Measurements from ENCODE around the gene ELAVL1.

Gene ELAVL1

DNA sequence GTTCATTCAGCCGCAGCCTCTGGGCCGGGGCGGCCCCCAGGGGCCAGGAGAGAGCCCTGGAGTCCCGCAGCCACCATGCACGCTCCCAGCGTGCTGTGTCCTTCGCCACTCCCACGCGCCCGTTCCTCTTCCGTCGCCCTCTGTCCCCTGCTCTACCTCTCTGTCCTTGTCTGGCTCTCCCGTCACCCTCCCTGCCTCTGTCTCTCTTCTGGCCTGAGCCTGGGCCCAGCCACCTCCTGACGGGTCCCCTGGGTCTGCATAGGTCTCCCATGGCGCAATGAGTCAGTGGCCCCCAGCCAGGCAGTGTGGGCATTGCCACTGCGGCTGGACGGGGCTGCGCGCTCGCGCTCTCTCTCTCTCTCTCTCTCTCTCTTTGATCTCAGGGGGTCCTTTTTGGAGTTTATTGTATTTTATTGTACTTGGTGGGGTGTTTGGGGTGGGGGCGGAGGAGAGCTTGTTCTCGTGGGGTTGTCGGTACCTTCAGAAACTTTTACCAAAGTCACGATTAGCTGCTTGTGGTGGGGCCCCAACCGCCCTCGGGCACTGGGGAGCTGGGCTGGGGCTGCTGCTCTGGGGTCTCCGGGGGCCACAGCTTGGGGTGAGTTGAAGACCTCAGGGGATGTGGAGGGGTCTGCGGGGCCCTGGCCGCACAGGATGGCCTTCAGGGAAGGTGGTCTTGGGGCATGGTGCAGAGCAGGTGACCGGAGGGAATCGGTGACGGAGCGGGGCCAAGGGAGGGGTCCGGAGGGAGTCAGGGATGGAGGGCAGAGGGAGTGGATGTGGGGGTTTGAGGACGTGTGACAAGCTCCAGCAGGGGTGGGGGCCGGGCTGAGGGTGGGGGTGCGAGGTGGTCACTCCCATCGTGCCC, 92.5 kb downstream of the ELAVL1 start:
- no peak for DNase-seq (ENCODE audit: low read depth, low spot score)

DNA sequence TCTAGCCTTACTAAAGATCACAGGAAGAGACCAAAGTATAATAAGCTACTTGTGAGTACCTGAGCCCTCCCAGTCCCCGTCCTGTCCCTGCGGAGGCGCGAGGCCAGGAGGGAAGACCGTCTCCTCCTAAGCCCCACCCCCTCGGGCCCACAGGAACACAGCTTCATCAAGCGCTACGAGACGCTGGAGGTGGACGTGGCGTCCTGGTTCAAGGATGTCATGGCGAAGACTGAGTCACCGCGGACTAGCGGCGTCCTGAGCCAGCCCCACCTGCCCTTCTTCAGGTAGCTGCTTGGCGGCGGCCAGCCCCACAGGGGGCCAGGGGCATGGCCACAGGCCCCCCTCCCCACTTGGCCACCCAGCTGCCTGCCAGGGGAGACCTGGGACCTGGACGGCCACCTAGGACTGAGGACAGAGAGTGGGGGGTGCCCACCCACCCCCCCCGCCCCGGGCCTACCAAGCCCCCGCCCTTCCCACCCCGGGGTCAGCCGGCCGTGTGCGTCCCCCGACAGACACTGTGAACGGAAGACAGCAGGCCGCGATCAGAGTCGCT, 93.2 kb downstream of the ELAVL1 start:
- no peak for DNase-seq (ENCODE audit: low read depth, low spot score)

DNA sequence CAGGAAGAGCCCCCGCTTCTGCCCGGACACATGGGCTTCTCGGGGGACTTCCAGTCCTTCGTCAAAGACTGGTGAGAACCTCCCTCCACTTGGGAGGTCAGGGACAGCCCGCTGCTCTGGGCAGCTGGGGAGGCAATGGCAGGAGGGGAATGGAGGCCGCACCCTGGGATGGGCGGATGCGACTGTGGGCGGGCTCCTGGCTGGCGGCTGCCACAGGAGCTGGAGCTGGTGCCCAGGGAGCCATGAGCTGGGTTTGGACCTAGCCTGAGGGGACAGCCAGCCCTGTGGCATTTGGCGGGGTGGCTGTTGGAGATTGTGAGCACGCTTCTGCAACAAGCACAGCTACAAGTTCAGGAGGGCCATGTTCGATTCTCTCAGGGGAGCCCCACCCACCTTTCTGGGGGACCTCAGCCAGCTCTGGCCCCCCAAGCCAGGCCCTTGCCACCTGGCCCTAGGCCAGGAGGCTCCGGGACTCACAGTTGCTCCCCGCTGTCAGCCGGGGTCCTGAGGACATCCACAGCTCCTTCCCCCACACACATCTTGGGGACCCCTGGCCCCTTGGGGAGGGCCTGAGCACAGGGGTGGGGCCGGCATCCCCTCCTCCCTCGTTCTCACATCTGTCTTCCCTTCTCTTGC, 93.8 kb downstream of the ELAVL1 start:
- no peak for DNase-seq (ENCODE audit: low read depth, low spot score)

DNA sequence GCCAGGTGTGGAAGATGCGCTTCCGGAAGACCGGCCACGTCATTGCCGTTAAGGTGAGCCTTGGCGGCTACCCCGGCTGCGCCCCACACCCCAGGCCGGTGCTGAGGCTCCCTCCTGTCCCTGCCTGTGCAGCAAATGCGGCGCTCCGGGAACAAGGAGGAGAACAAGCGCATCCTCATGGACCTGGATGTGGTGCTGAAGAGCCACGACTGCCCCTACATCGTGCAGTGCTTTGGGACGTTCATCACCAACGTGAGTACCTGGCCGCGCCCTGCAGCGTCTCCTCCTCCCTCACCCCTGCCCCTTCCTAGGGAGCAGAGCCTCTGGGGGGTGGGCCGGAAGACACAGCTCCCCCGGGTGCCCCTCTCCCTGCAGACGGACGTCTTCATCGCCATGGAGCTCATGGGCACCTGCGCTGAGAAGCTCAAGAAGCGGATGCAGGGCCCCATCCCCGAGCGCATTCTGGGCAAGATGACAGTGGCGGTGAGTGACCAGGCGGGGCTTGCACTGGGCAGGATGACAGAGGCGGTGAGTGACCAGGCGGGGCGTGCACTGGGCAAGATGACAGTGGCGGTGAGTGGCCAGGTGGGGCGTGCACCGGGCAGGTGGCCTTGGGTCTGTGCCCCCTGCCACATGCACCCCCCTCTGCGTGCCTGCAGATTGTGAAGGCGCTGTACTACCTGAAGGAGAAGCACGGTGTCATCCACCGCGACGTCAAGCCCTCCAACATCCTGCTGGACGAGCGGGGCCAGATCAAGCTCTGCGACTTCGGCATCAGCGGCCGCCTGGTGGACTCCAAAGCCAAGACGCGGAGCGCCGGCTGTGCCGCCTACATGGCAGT, 94.9 kb downstream of the ELAVL1 start:
- DNase-seq (ENCODE audit: low read depth, low spot score): no peak

DNA sequence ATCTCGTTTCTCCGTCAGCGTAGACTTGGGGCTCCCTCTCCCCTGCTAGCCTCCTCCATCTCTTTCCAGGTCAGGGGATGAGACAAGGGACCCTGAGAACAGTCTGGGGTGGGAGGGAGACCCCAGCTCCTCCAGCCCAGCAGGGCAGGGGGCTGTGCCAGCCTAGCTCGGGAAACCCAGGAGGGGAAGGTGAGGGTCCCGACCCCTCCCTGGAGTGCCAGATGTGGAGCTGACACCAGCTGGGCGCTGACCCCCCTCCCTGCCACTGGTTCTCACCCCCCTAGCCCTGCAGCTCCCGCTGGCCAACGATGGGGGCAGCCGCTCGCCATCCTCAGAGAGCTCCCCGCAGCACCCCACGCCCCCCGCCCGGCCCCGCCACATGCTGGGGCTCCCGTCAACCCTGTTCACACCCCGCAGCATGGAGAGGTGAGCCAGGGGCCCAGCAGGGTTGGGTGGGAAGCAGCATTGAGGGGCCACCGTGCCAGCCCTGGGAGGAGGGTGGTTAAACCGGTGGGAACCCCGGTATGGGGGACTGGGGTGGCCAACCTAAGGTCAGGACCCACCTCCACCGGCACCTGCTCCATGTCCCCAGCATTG, 95.9 kb downstream of the ELAVL1 start:
- no peak for DNase-seq (ENCODE audit: low read depth, low spot score)

- no peak for DNase-seq (ENCODE audit: low read depth, low spot score)
Measured at GRCh38 chr19:7908742-7909461, 96.5 kb downstream of the ELAVL1 start.

Data from astrocyte of the hippocampus (primary cell).